Astrocyte (in vitro differentiated cells and primary cell): ENCODE measurements around the gene RADX.

Experiments
- CTCF ChIP-seq: IDR thresholded peaks from 2 replicates; pipeline ENCODE4 v1.5.1; 2011; ENCODE audit warnings: low read depth, mild to moderate bottlenecking, inconsistent platforms, low read length, moderate library complexity; ENCODE audit not compliant: insufficient read depth
- EZH2 ChIP-seq: IDR thresholded peaks from 2 replicates; pipeline ENCODE4 v1.6.1; 2012; ENCODE audit warnings: mild to moderate bottlenecking, low read length, inconsistent platforms; ENCODE audit not compliant: insufficient read depth

- TF ChIP-seq CTCF (no peak), EZH2 (no peak)
These were observed 5.2 kb upstream of the RADX start for GRCh38 chrX:106606571-106606970.
